ENCODE data around the gene RPL13A. TPM values are rescaled to one million over a fixed set of nuclear protein-coding genes. Genes with fewer than 3 reads are reported as not detected.

The RPL13A gene
- total RNA-seq, 1 experiment from 2014 or later: 3,286 TPM

- Histone ChIP-seq H3K4me1 (ENCODE audit: insufficient read depth, low read length) (peaks cover 3% of the 10 kb centered on the region; the same call in 1 of the 2 replicates), H2AK5ac (ENCODE audit: insufficient read length, low read length) (no peak within 1 kb of the TSS), H3K23me2 (ENCODE audit: insufficient read length, low read depth, low read length, poor library complexity, severe bottlenecking) (no peaks in the 10 kb centered on the region), H3K9ac (ENCODE audit: extremely low read depth, insufficient read length, low read length) (no peak within 1 kb of the TSS), H3K27ac (ENCODE audit: insufficient read length, low read depth, low read length) (no peak within 1 kb of the TSS), H2BK12ac (ENCODE audit: insufficient read length, low read depth, low read length) (no peak within 1 kb of the TSS), H3K79me2 (ENCODE audit: insufficient read depth, low read length) (no peaks in the 10 kb centered on the region), H3K23ac (ENCODE audit: insufficient read length, low read depth, low read length) (no peak within 1 kb of the TSS), H3T11ph (ENCODE audit: low read length) (no peak within 1 kb of the TSS), H2BK5ac (ENCODE audit: insufficient read length, low read length) (no peak within 1 kb of the TSS), H3K14ac (ENCODE audit: insufficient read depth, low read length) (no peak within 1 kb of the TSS), H4K20me1 (ENCODE audit: control insufficient read depth, insufficient read depth, insufficient read length) (no peaks in the 10 kb centered on the region), H3K18ac (ENCODE audit: insufficient read length, low read depth, low read length) (no peak within 1 kb of the TSS), H2AFZ (ENCODE audit: low read length) (no peak within 1 kb of the TSS), H2BK15ac (ENCODE audit: low read depth, low read length) (no peak within 1 kb of the TSS), H3K79me1 (ENCODE audit: insufficient read depth, low read depth, low read length, poor library complexity, severe bottlenecking) (no peaks in the 10 kb centered on the region), H4K5ac (ENCODE audit: insufficient read length, low read depth, low read length) (no peak within 1 kb of the TSS), H3K27me3 (ENCODE audit: insufficient read depth, low read length) (no peaks in the 10 kb centered on the region; the same call in 1 of the 2 replicates), H3K9me3 (ENCODE audit: control insufficient read depth, low read depth, low read length) (no peaks in the 10 kb centered on the region), H4K91ac (ENCODE audit: insufficient read length, low read depth, low read length) (no peak within 1 kb of the TSS), H2BK20ac (ENCODE audit: low read depth, low read length, poor library complexity, severe bottlenecking) (no peak within 1 kb of the TSS), H3K56ac (ENCODE audit: insufficient read length, low read depth, low read length) (no peak within 1 kb of the TSS), H3K4ac (ENCODE audit: low read depth, low read length) (no peak within 1 kb of the TSS), H2BK120ac (ENCODE audit: low read depth, low read length, poor library complexity, severe bottlenecking) (no peak within 1 kb of the TSS), H3K4me2 (ENCODE audit: insufficient read depth, insufficient read length, low read length) (peak within 1 kb of the TSS; percentile 37), H4K8ac (replicated peaks; ENCODE audit: insufficient read length, low read depth, low read length) (no peak within 1 kb of the TSS)
- Mint-ChIP-seq H3K9me3 (peaks cover 0 to 2% of the 10 kb centered on the region in 2 experiments; a peak in 1 of 5 replicates), H3K27ac (no peak within 1 kb of the TSS), H3K27me3 (ENCODE audit: low read depth) (peaks cover 19% of the 10 kb centered on the region), H3K36me3 (ENCODE audit: insufficient read depth in 1 of 3, low read depth in 3 of 3) (peaks cover 3 to 15% (median 14%) of the 10 kb centered on the region in 3 experiments; a peak in 4 of 7 replicates), H3K4me1 (peaks cover 13 to 27% of the 10 kb centered on the region in 2 experiments), H3K4me3 (peak within 1 kb of the TSS; percentile 54 to 66; a peak in 4 of 5 replicates)
- peak; percentile 68 for DNase-seq
- peak; percentile 99 for TF ChIP-seq CTCF (conservative IDR thresholded peaks at IDR 0.05)
- WGBS (ENCODE audit: extremely low coverage, insufficient read length, low lambda C conversion rate): no CpG with 5 or more reads among the region's 33 CpGs
Observed at GRCh38 chr19:49473868-49474541, 13.4 kb upstream of the RPL13A start, which contains the start of gene FLT3LG. Gene FLT3LG (plus strand): TSS chr19:49474215. CDS start chr19:49474640, 425 bp downstream.

All from H9 (cell line).